GM12864 (cell line): ENCODE measurements around the gene ANKDD1A.

Source experiments
- DNase-seq: peaks from one replicate; pipeline ENCODE4 v3.0.0-alpha.2; 2011; ENCODE audit warnings: low read depth
- H3K4me3 ChIP-seq: 2 replicates; pipeline ENCODE4 v1.5.1; 2011; ENCODE audit warnings: mild to moderate bottlenecking, low read depth, low read length, control low read depth
- CTCF ChIP-seq: IDR thresholded peaks from 2 replicates; pipeline ENCODE4 v1.5.1; 2011; ENCODE audit warnings: low read depth, mild to moderate bottlenecking, moderate library complexity, low read length, control low read depth, inconsistent platforms; ENCODE audit errors: missing control alignments

The ANKDD1A gene

GRCh38 chr15:64997066-64997465 is 85.4 kb downstream of the ANKDD1A start:
- DNase-seq: no peak
- TF ChIP-seq CTCF: no peak
- H3K4me3 ChIP-seq: no peak overlapping the region

GRCh38 chr15:64997745-64998375 is 86.2 kb downstream of the ANKDD1A start:
- TF ChIP-seq CTCF: no peak
- no peak for DNase-seq
- no peak overlapping the region for H3K4me3 ChIP-seq

- no peak for TF ChIP-seq CTCF
- H3K4me3 ChIP-seq: no peak overlapping the region
- no peak for DNase-seq
These were observed 93.3 kb downstream of the ANKDD1A start for GRCh38 chr15:65004993-65005392.

- no peak overlapping the region for H3K4me3 ChIP-seq
- no peak for DNase-seq
- TF ChIP-seq CTCF: no peak
These were observed 95.2 kb downstream of the ANKDD1A start for GRCh38 chr15:65006876-65007275.
